Spleen (tissue), 11 donors: ENCODE measurements around the gene SASH1. TPM values are rescaled to one million over a fixed set of nuclear protein-coding genes. Genes with fewer than 3 reads are reported as not detected.
A peak's percentile ranks its signal among the peaks of the same experiment; 100 is the strongest.

Source experiments
- DNase-seq: peaks from one replicate; pipeline ENCODE4 v3.0.0-alpha.2; 2020
- H3K27ac ChIP-seq, 8 donors: fragments of 200-600 bp; sonication (generic) in 7 of 8; 1 replicate in 4 of 8; 2 replicates in 4 of 8; pipeline versions ENCODE4 v1.5.0 to v1.8.0; 2016 to 2021; ENCODE audit warnings: inconsistent platforms in 4 of 8, mild to moderate bottlenecking in 4 of 8, moderate library complexity in 1 of 8
- H3K27me3 ChIP-seq, 7 donors: fragments of 200-600 bp; sonication (generic) in 6 of 7; replicated peaks in 1 of 7; 1 replicate in 4 of 7; 2 replicates in 3 of 7; pipeline versions ENCODE4 v1.5.0 to v1.8.0; 2016 to 2021; ENCODE audit warnings: inconsistent platforms in 3 of 7, mild to moderate bottlenecking in 1 of 7
- H3K36me3 ChIP-seq, 6 donors: fragments of 200-600 bp; sonication (generic) in 5 of 6; 1 replicate in 4 of 6; 2 replicates in 2 of 6; pipeline versions ENCODE4 v1.5.0 to v1.8.0; 2016 to 2021; ENCODE audit warnings: inconsistent platforms in 2 of 6
- H3K4me1 ChIP-seq, 6 donors: fragments of 200-600 bp; sonication (generic) in 5 of 6; 1 replicate in 3 of 6; 2 replicates in 3 of 6; pipeline versions ENCODE4 v1.5.0 to v1.8.0; 2016 to 2021; ENCODE audit warnings: inconsistent platforms in 3 of 6
- H3K4me3 ChIP-seq, 8 donors: fragments of 200-600 bp; sonication (generic) in 7 of 8; 1 replicate in 4 of 8; 2 replicates in 4 of 8; pipeline versions ENCODE4 v1.5.0 to v1.8.0; 2016 to 2021; ENCODE audit warnings: inconsistent platforms in 4 of 8, mild to moderate bottlenecking in 4 of 8, moderate library complexity in 2 of 8
- H3K9me3 ChIP-seq, 8 donors: fragments of 200-600 bp; sonication (generic) in 7 of 8; 1 replicate in 4 of 8; 2 replicates in 4 of 8; pipeline versions ENCODE4 v1.5.0 to v1.8.0; 2016 to 2021; ENCODE audit warnings: inconsistent platforms in 4 of 8
- CTCF ChIP-seq, 11 experiments: fragments of 200-600 bp in 7 of 11; fragments of 450-650 bp in 4 of 11; sonication (generic) in 4 of 11; IDR thresholded peaks in 8 of 11; conservative IDR thresholded peaks in 3 of 11; 1 replicate in 7 of 11; 2 replicates in 4 of 11; pipeline versions ENCODE4 v1.4.0 to v1.8.0; 2016 to 2021; ENCODE audit warnings: antibody characterized with exemption in 11 of 11, inconsistent platforms in 4 of 11, mild to moderate bottlenecking in 1 of 11
- POLR2A ChIP-seq, 3 donors: fragments of 450-650 bp; IDR thresholded peaks; one replicate each; pipeline ENCODE4 v1.5.1; 2017; ENCODE audit warnings: antibody characterized with exemption in 3 of 3, mild to moderate bottlenecking in 1 of 3
- POLR2AphosphoS5 ChIP-seq, 3 donors: sonication (generic); formaldehyde crosslinking; IDR thresholded peaks; one replicate each; pipeline ENCODE4 v1.5.1; 2017; ENCODE audit warnings: antibody characterized with exemption in 3 of 3
- WGBS, 5 donors: extraction: QIAGEN DNeasy Blood & Tissue Kit in 3 of 5; methylation state at CpG; one replicate each; pipeline versions ENCODE4 v1.1.5 to v1.1.7; 2013 to 2018; 5-methylcytosine and 5-hydroxymethylcytosine counted together
- intact Hi-C: fragments of 100-400 bp; cut with DNase I; formaldehyde crosslinking; loops from one replicate; pipeline ENCODE4 v1.15.0; 2023; ENCODE audit warnings: low total_unique reads
- polyA plus RNA-seq, 3 donors: library from polyadenylated mRNA; stranded (reverse); fragments of 200-250 nt; gene quantifications; one replicate each; pipeline ENCODE4 v1.2.1, GENCODE V29; 2013
- total RNA-seq, 7 donors: library from RNA; depleted of rRNA in 3 of 7; stranded (reverse); fragments of >200 nt in 3 of 7; fragmentation: NEBNext Ultra II Directional in 4 of 7; extraction: Animal tissue kit (Norgen Biotek cat#: 25700) in 4 of 7; gene quantifications; one replicate each; pipeline versions ENCODE4 v1.1.0 to v1.2.1, GENCODE V29; 2016 to 2021
- donor health status: healthy with polysubstance abuse.
- donor health status: DM: no; HTN: no; CAD: no; lungs with moderate emphysema.
- donor health status: DM: no; HTN: no; CAD: no.
- donor health status: Bipolar disorder and iron deficiency.
- donor health status: healthy.
- donor health status: DM: no; HTN: no; CAD: no.
- donor health status: DM: yes; HTN: yes; CAD: no.

The SASH1 gene
- total and polyA plus RNA-seq, 10 donors = 3.9 to 103 (median 57.9) TPM

- Histone ChIP-seq H3K36me3 (peaks cover 0 to 29% (median 4%) of the 10 kb centered on the region in 6 donors), H3K4me3 (no peak overlapping the region), H3K9me3 (no peaks in the 10 kb centered on the region), H3K27me3 (no peaks in the 10 kb centered on the region), H3K27ac (peak overlapping the region in 2 of 8 donors; percentile 19 to 60), H3K4me1 (peaks cover 4 to 46% (median 29%) of the 10 kb centered on the region in 6 donors)
- intact Hi-C loops = no loop called here
- no peak for DNase-seq
- no peak for TF ChIP-seq POLR2A (IDR thresholded peaks at IDR 0.05)
- TF ChIP-seq POLR2AphosphoS5 (IDR thresholded peaks at IDR 0.05) = no peak
- TF ChIP-seq CTCF (IDR thresholded peaks at IDR 0.05 in 8 of 11, conservative IDR thresholded peaks at IDR 0.05 in 3 of 11) = no peak
- 76 to 89% (median 85%) methylated on average over 12 of the region's 12 CpGs for WGBS, 5 donors
These were observed 176.0 kb downstream of the SASH1 start for GRCh38 chr6:148518511-148519156.

GRCh38 chr6:148520109-148520841, 177.6 kb downstream of the SASH1 start:
- H3K9me3 ChIP-seq = no peaks in the 10 kb centered on the region
- H3K36me3 ChIP-seq = peaks cover 0 to 29% (median 4%) of the 10 kb centered on the region in 6 donors
- intact Hi-C loops = no loop called here
- 74 to 85% (median 77%) methylated on average over 13 to 23 of the region's 23 CpGs for WGBS, 5 donors
- H3K4me1 ChIP-seq = peaks cover 4 to 46% (median 29%) of the 10 kb centered on the region in 6 donors
- no peak overlapping the region for H3K4me3 ChIP-seq
- TF ChIP-seq CTCF (IDR thresholded peaks at IDR 0.05 in 8 of 11, conservative IDR thresholded peaks at IDR 0.05 in 3 of 11) (no peak), POLR2A (IDR thresholded peaks at IDR 0.05) (no peak), POLR2AphosphoS5 (IDR thresholded peaks at IDR 0.05) (peak; percentile 34 to 66 (median 59))
- H3K27me3 ChIP-seq = no peaks in the 10 kb centered on the region
- H3K27ac ChIP-seq = peak overlapping the region in 4 of 8 donors; percentile 12 to 60 (median 53)
- peak; percentile 91 for DNase-seq

GRCh38 chr6:148521158-148521557, 178.5 kb downstream of the SASH1 start:
- H3K4me3 ChIP-seq = no peak overlapping the region
- peak overlapping the region in 4 of 8 donors; percentile 14 to 60 (median 53) for H3K27ac ChIP-seq
- 40 to 52% (median 47%) methylated on average over 5 of the region's 5 CpGs for WGBS, 5 donors
- intact Hi-C loops = no loop called here
- H3K4me1 ChIP-seq = peaks cover 4 to 46% (median 28%) of the 10 kb centered on the region in 6 donors
- no peak for DNase-seq
- H3K9me3 ChIP-seq = no peaks in the 10 kb centered on the region
- peaks cover 0 to 35% (median 4%) of the 10 kb centered on the region in 6 donors for H3K36me3 ChIP-seq
- no peaks in the 10 kb centered on the region for H3K27me3 ChIP-seq
- no peak for TF ChIP-seq POLR2AphosphoS5 (IDR thresholded peaks at IDR 0.05)
- no peak for TF ChIP-seq CTCF (IDR thresholded peaks at IDR 0.05 in 8 of 11, conservative IDR thresholded peaks at IDR 0.05 in 3 of 11)
- TF ChIP-seq POLR2A (IDR thresholded peaks at IDR 0.05) = no peak

- Histone ChIP-seq H3K4me3 (no peak overlapping the region), H3K27me3 (no peaks in the 10 kb centered on the region), H3K9me3 (no peaks in the 10 kb centered on the region), H3K36me3 (peaks cover 0 to 35% (median 4%) of the 10 kb centered on the region in 6 donors), H3K4me1 (peaks cover 4 to 44% (median 26%) of the 10 kb centered on the region in 6 donors), H3K27ac (peak overlapping the region in 3 of 8 donors; percentile 50 to 60 (median 56))
- WGBS, 5 donors = 40 to 66% (median 58%) methylated on average over 1 of the region's 1 CpG
- DNase-seq = no peak
- intact Hi-C loops = no loop called here
- TF ChIP-seq POLR2AphosphoS5 (IDR thresholded peaks at IDR 0.05) = no peak
- no peak for TF ChIP-seq CTCF (IDR thresholded peaks at IDR 0.05 in 8 of 11, conservative IDR thresholded peaks at IDR 0.05 in 3 of 11)
- TF ChIP-seq POLR2A (IDR thresholded peaks at IDR 0.05) = no peak
These were observed 178.9 kb downstream of the SASH1 start for GRCh38 chr6:148521586-148521985.
